Heart right ventricle (tissue), 16 donors: ENCODE measurements around the gene CEP152. TPM values are rescaled to one million over a fixed set of nuclear protein-coding genes. Genes with fewer than 3 reads are reported as not detected.

ENCODE experiments used
- ATAC-seq, 8 donors: fragments of 200-7000 bp; cut with Tn5 transposase; one replicate each; pipeline ENCODE4 v1.9.1; 2020; ENCODE audit warnings: mild to moderate bottlenecking in 8 of 8, moderate library complexity in 8 of 8, moderate number of reproducible peaks in 1 of 8
- DNase-seq, 2 donors: peaks; one replicate each; pipeline ENCODE4 v3.0.0-alpha.2; 2020
- H3K27ac ChIP-seq, 10 donors: fragments of 200-600 bp; sonication (generic) in 2 of 10; one replicate each; pipeline versions ENCODE4 v1.5.0 to v1.8.0; 2020 to 2022; ENCODE audit warnings: mild to moderate bottlenecking in 3 of 10
- H3K27me3 ChIP-seq, 7 donors: fragments of 200-600 bp; one replicate each; pipeline ENCODE4 v1.8.0; 2021 to 2022; ENCODE audit warnings: mild to moderate bottlenecking in 2 of 7
- H3K36me3 ChIP-seq, 9 donors: fragments of 200-600 bp; sonication (generic) in 1 of 9; one replicate each; pipeline versions ENCODE4 v1.5.0 to v1.8.0; 2020 to 2022; ENCODE audit warnings: mild to moderate bottlenecking in 2 of 9
- H3K4me1 ChIP-seq, 9 donors: fragments of 200-600 bp; sonication (generic) in 1 of 9; one replicate each; pipeline versions ENCODE4 v1.5.0 to v1.8.0; 2020 to 2022; ENCODE audit warnings: mild to moderate bottlenecking in 4 of 9
- H3K4me3 ChIP-seq, 10 donors: fragments of 200-600 bp; sonication (generic) in 2 of 10; one replicate each; pipeline versions ENCODE4 v1.5.0 to v1.8.0; 2020 to 2022; ENCODE audit warnings: mild to moderate bottlenecking in 7 of 10, moderate library complexity in 2 of 10
- H3K9me3 ChIP-seq, 11 donors: fragments of 200-600 bp in 10 of 11; sonication (generic) in 2 of 11; one replicate each; pipeline versions ENCODE4 v1.5.0 to v1.8.0; 2013 to 2022; ENCODE audit warnings: mild to moderate bottlenecking in 2 of 11, control low read depth in 1 of 11, moderate library complexity in 1 of 11
- WGBS, 2 donors: extraction: QIAGEN DNeasy Blood & Tissue Kit; methylation state at CpG; one replicate each; pipeline ENCODE4 v1.1.7; 2013; ENCODE audit warnings: inconsistent platforms in 1 of 2; 5-methylcytosine and 5-hydroxymethylcytosine counted together
- intact Hi-C, 10 donors: fragments of 100-400 bp; cut with DNase I; formaldehyde crosslinking; loops; one replicate each; pipeline versions ENCODE4 v1.11.1 to v1.14.2; 2022
- polyA plus RNA-seq, 2 donors: library from polyadenylated mRNA; stranded (reverse); fragments of 200-250 nt; gene quantifications; one replicate each; pipeline ENCODE4 v1.2.3, GENCODE V29; 2013
- total RNA-seq, 10 donors: library from RNA; stranded (reverse); fragmentation: NEBNext Ultra II Directional in 3 of 10; extraction: Animal tissue kit (Norgen Biotek cat#: 25700) in 3 of 10; gene quantifications; one replicate each; pipeline versions ENCODE4 v1.2.1 to v1.2.4, GENCODE V29; 2021 to 2023
- TF ChIP-seq, protein P1 (sequence below), 9 donors: fragments of 200-600 bp; sonication (generic) in 2 of 9; IDR thresholded peaks; one replicate each; pipeline versions ENCODE4 v1.5.0 to v1.8.0; 2021 to 2022; ENCODE audit warnings: antibody characterized with exemption in 9 of 9, mild to moderate bottlenecking in 5 of 9, moderate library complexity in 1 of 9
- donor health status: Arrhythmogenic right ventricular cardiomyopathy.
- donor health status: ischemic (EF 13 %, LVEDD 7.1; RV severe dilation, severe dysfunction).
- donor health status: healthy with polysubstance abuse.
- donor health status: DM: no; HTN: yes; CAD: no.
- donor health status: DM: no; HTN: no; CAD: no.
- donor health status: ischemic (EF 25% LVEDD 6.9; RV normal size, moderate dysfunction).
- donor health status: ischemic (EF 25% LVEDD 5.7; RV mildly dilated, moderate dysfunction).
- donor health status: healthy.
- donor health status: DM: yes; HTN: yes; CAD: no.
- donor health status: Ischemic cardiomyopathy.
- donor health status: ischemic (EF 35%, LVEDD 5.7; RV mildly dilated, moderate dysfunction).
- donor health status: nonischemic (EF 11% LVEDD 7.7; RV severe dilation, severe dysfunction).
- donor health status: DM: yes; HTN: yes; CAD: no.
- donor health status: PGD.
- donor health status: ischemic (EF 29% LVEDD 5.4; RV normal size, mild dysfunction).
- donor health status: nonischemic (EF 23%, LVEDD 6.1; RV moderate dilation, normal function).

Gene CEP152
- total and polyA plus RNA-seq, 12 donors = 0.51 to 1.8 (median 1.1) TPM

DNA sequence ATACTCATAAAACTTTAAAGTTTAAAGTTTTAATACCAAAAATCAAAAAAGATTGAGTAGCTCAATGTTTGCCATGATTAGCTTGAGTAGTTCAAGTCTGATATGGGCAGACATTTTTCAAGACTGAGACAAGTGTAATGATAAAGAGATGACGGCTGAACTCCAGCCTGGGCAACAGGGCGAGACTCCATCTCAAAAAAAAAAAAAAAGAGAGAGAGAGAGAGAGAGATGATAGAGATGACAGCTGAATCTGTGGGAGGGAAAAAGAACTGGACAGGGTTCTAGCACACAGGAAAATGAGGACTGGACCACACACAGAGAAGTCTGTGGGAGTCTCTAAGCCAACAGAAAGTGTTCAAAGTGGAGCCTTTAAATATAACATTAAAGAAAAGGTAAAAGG lies 25.2 kb downstream of the CEP152 start:
- 53 to 71% methylated on average over 2 of the region's 2 CpGs for WGBS, 2 donors
- peak in 3 of 8 donors; percentile 22 to 51 (median 49) for ATAC-seq
- Histone ChIP-seq H3K27ac (peak overlapping the region in 1 of 10 donors; percentile 17), H3K27me3 (no peaks in the 10 kb centered on the region), H3K9me3 (no peaks in the 10 kb centered on the region), H3K4me3 (no peak overlapping the region), H3K4me1 (no peaks in the 10 kb centered on the region), H3K36me3 (peaks cover 0 to 62% (median 0%) of the 10 kb centered on the region in 9 donors)
- DNase-seq = no peak
- TF ChIP-seq, protein P1, sequence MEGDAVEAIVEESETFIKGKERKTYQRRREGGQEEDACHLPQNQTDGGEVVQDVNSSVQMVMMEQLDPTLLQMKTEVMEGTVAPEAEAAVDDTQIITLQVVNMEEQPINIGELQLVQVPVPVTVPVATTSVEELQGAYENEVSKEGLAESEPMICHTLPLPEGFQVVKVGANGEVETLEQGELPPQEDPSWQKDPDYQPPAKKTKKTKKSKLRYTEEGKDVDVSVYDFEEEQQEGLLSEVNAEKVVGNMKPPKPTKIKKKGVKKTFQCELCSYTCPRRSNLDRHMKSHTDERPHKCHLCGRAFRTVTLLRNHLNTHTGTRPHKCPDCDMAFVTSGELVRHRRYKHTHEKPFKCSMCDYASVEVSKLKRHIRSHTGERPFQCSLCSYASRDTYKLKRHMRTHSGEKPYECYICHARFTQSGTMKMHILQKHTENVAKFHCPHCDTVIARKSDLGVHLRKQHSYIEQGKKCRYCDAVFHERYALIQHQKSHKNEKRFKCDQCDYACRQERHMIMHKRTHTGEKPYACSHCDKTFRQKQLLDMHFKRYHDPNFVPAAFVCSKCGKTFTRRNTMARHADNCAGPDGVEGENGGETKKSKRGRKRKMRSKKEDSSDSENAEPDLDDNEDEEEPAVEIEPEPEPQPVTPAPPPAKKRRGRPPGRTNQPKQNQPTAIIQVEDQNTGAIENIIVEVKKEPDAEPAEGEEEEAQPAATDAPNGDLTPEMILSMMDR (IDR thresholded peaks at IDR 0.05) = no peak
- intact Hi-C loops = no loop called here

DNA sequence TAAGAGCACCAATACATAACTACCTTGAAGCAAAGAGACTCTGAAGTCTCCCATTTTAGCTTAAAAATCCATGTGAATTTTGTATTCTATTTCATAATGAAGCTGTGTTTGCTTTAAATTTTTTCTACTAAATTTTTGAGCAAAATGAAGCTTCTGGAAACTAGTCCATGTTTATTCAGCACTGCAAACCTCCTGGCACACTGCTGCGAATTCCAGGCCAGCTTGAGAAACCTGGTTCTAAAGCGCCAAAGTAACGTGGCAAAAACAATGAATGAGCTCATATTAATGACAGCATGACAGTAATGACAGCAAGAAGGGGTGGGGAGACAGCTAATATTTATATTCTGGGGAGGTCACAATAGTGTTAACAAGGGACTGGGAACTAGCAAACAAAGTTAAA lies 25.7 kb downstream of the CEP152 start:
- Histone ChIP-seq H3K4me1 (no peaks in the 10 kb centered on the region), H3K4me3 (no peak overlapping the region), H3K27me3 (no peaks in the 10 kb centered on the region), H3K27ac (peak overlapping the region in 1 of 10 donors; percentile 17), H3K9me3 (no peaks in the 10 kb centered on the region), H3K36me3 (peaks cover 0 to 62% (median 0%) of the 10 kb centered on the region in 9 donors)
- ATAC-seq (peak in 4 of 8 donors; percentile 23 to 46 (median 36)), DNase-seq (peak in 1 of 2 donors; percentile 15)
- intact Hi-C loops = no loop called here
- WGBS, 2 donors = 64 to 74% methylated on average over 3 of the region's 3 CpGs
- TF ChIP-seq, protein P1 (IDR thresholded peaks at IDR 0.05) = no peak

GRCh38 chr15:48784756-48785155 lies 26.1 kb downstream of the CEP152 start:
- no peak for ATAC-seq
- no peak for DNase-seq
- no peaks in the 10 kb centered on the region for H3K4me1 ChIP-seq
- H3K4me3 ChIP-seq = no peak overlapping the region
- H3K27me3 ChIP-seq = no peaks in the 10 kb centered on the region
- H3K36me3 ChIP-seq = peaks cover 0 to 62% (median 0%) of the 10 kb centered on the region in 9 donors
- 95 to 97% methylated on average over 2 of the region's 2 CpGs for WGBS, 2 donors
- no peaks in the 10 kb centered on the region for H3K9me3 ChIP-seq
- intact Hi-C loops = no loop called here
- TF ChIP-seq, protein P1 (IDR thresholded peaks at IDR 0.05) = no peak
- H3K27ac ChIP-seq = no peak overlapping the region

DNA sequence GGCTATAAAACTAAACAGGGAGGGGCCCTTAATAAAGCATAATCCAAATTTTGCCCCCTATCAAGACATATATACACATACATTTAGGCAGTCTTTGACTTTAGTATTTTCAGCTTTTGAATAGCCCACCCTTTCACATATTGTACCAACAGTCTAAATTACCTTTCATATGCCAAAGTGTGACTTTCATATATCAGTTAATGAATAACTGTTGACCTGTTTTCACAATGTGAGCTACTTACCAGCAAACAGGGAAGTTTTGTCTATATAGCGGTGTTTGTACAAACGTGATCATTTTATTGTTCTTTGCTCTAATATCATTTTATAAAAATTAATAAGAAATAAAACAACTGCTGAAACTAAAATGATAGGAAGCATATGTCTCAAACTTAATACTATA lies 28.0 kb downstream of the CEP152 start:
- no peak overlapping the region for H3K27ac ChIP-seq
- no peaks in the 10 kb centered on the region for H3K27me3 ChIP-seq
- WGBS, 2 donors = 93 to 98% methylated on average over 2 of the region's 2 CpGs
- TF ChIP-seq, protein P1 (IDR thresholded peaks at IDR 0.05) = no peak
- no peaks in the 10 kb centered on the region for H3K9me3 ChIP-seq
- intact Hi-C loops = no loop called here
- H3K4me1 ChIP-seq = peaks cover 0 to 2% (median 0%) of the 10 kb centered on the region in 9 donors
- DNase-seq (no peak), ATAC-seq (no peak)
- no peak overlapping the region for H3K4me3 ChIP-seq
- H3K36me3 ChIP-seq = peaks cover 0 to 51% (median 0%) of the 10 kb centered on the region in 9 donors
